Endothelial cell of umbilical vein (primary cell): Measurements from ENCODE around the gene PGBD5.

Source experiments
- POLR2A ChIP-seq: IDR thresholded peaks from 2 replicates; pipeline ENCODE4 v1.6.1; 2012; ENCODE audit warnings: low read depth, mild to moderate bottlenecking, control low read depth, low read length
- TF ChIP-seq, protein P1 (sequence below), 2 donors: IDR thresholded peaks; 1 replicate in 1 of 2; 2 replicates in 1 of 2; pipeline ENCODE4 v1.5.1; 2011; ENCODE audit warnings: low read length in 2 of 2, mild to moderate bottlenecking in 2 of 2, moderate library complexity in 2 of 2, control low read depth in 1 of 2, inconsistent platforms in 1 of 2, low read depth in 1 of 2; ENCODE audit not compliant: insufficient read depth in 1 of 2; ENCODE audit errors: extremely low read depth in 1 of 2

DNA sequence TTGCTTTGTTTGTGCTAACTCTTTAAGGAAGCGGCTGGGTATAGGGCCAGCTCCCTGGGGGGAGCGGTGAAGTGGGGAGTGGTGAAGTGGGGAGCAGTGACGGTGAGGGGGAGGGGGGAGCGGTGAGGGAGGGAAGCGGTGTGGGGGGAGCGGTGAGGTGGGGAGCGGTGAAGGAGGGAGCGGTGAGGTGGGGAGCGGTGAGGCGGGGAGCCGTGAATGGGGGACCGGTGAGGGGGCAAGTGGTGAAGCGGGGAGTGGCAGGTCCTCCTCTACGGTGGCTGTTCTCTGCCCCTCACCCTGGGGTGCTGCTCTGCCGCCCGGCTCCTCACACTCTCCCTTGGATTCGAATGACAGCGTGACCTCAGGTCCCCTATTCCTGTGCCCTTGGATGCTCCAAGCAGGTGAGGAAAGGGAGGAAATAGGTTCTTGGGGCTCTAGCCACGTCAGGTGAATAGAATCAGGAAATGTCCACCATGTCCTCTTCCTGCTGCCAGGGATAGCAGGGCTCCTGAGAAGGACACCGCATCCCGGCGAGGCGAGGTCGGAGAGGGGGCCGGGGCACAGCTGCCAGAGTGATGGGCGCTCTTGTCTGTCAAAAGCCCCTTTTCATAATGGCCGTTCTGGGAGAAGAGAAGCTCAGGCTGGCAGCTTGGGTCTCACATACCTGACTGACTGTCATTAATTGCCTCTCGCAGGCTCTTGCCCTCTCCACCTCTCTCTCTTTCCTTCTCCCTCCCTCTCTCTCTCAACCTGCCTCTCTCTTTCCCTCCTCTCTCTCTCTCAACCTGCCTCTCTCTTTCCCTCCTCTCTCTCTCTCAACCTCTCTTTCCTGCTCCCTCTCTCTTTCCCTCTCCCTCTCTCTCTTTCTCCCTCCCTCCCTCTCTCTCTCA lies 134.2 kb downstream of the PGBD5 start:
- TF ChIP-seq, protein P1, sequence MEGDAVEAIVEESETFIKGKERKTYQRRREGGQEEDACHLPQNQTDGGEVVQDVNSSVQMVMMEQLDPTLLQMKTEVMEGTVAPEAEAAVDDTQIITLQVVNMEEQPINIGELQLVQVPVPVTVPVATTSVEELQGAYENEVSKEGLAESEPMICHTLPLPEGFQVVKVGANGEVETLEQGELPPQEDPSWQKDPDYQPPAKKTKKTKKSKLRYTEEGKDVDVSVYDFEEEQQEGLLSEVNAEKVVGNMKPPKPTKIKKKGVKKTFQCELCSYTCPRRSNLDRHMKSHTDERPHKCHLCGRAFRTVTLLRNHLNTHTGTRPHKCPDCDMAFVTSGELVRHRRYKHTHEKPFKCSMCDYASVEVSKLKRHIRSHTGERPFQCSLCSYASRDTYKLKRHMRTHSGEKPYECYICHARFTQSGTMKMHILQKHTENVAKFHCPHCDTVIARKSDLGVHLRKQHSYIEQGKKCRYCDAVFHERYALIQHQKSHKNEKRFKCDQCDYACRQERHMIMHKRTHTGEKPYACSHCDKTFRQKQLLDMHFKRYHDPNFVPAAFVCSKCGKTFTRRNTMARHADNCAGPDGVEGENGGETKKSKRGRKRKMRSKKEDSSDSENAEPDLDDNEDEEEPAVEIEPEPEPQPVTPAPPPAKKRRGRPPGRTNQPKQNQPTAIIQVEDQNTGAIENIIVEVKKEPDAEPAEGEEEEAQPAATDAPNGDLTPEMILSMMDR (IDR thresholded peaks at IDR 0.05; ENCODE audit: extremely low read depth in 1 of 2, insufficient read depth in 1 of 2, low read depth in 1 of 2, low read length in 2 of 2), result no peak
- no peak for TF ChIP-seq POLR2A
